HepG2 (cell line): ENCODE data around the gene SPOP. TPM values are rescaled to one million over a fixed set of nuclear protein-coding genes. Genes with fewer than 3 reads are reported as not detected.

Experiments used
- ATAC-seq: fragments of 200-7000 bp; cut with Tn5 transposase; 3 replicates; pipeline ENCODE4 v1.9.1; 2020; ENCODE audit warnings: mild to moderate bottlenecking, moderate library complexity
- BruUV-seq: library from RNA; stranded (reverse); fragments of 400-500 nt; replicated peaks from 2 replicates; lab custom pipeline; 2021; lab: Mats Ljungman, UMichigan
- CTCF ChIA-PET: fragments of 300-600 bp; formaldehyde crosslinking; extraction: SDS; loops from one replicate; lab custom pipeline; 2021; ENCODE audit warnings: low total read pairs, inconsistent platforms, low intra/inter-chr PET ratio; lab: Yijun Ruan, JAX
- POLR2A ChIA-PET: fragments of 350-600 bp; sonication (Branson Sonifier 250); formaldehyde crosslinking; loops from one replicate; lab custom pipeline; 2020; ENCODE audit warnings: antibody characterized with exemption, inconsistent platforms; lab: Yijun Ruan, JAX
- DNase-seq: peaks from one replicate; pipeline ENCODE4 v3.0.0-alpha.2; 2015; ENCODE audit warnings: low spot score
- FAIRE-seq: peaks from 3 replicates; lab custom pipeline; 2011; peaks lifted over from hg19 to GRCh38; lab: Jason Lieb, UNC
- H2AFZ ChIP-seq: one replicate; pipeline ENCODE4 v1.6.1; 2011; ENCODE audit warnings: low read length, inconsistent platforms
- H3K27ac ChIP-seq: fragments of 300-600 bp; 3 replicates; pipeline ENCODE4 v1.8.0; 2011; ENCODE audit warnings: mixed run types, mild to moderate bottlenecking, mixed read lengths, low read length, inconsistent platforms; ENCODE audit not compliant: insufficient read depth; ENCODE audit errors: extremely low read length
- H3K27me3 ChIP-seq, 2 experiments: fragments of 200-600 bp in 1 of 2; 2 replicates in 1 of 2; 3 replicates in 1 of 2; pipeline versions ENCODE4 v1.6.0 to v1.8.0; 2011; ENCODE audit warnings: low read length in 2 of 2, mild to moderate bottlenecking in 2 of 2, moderate library complexity in 2 of 2, inconsistent platforms in 1 of 2; ENCODE audit not compliant: insufficient read depth in 2 of 2, control insufficient read depth in 1 of 2
- H3K36me3 ChIP-seq, 2 experiments: fragments of 200-600 bp in 1 of 2; replicated peaks in 1 of 2; 2 replicates in 1 of 2; 3 replicates in 1 of 2; pipeline versions ENCODE4 v1.5.1 to v1.8.0; 2011; ENCODE audit warnings: low read length in 2 of 2, inconsistent platforms in 1 of 2; ENCODE audit not compliant: insufficient read depth in 2 of 2, control insufficient read depth in 1 of 2
- H3K4me1 ChIP-seq: 2 replicates; pipeline ENCODE4 v1.5.1; 2012; ENCODE audit warnings: low read length, inconsistent platforms; ENCODE audit not compliant: insufficient read depth
- H3K4me2 ChIP-seq: 2 replicates; pipeline ENCODE4 v1.6.0; 2011; ENCODE audit warnings: low read depth, low read length, inconsistent platforms
- H3K4me3 ChIP-seq, 3 experiments: fragments of 200-600 bp in 1 of 3; sonication (generic), shearing (Covaris generic) in 1 of 3; replicated peaks in 1 of 3; 2 replicates each; pipeline ENCODE4 v1.5.1; 2011 to 2016; ENCODE audit warnings: low read length in 3 of 3, inconsistent platforms in 2 of 3, low read depth in 2 of 3, mild to moderate bottlenecking in 2 of 3, control low read depth in 1 of 3, mixed read lengths in 1 of 3; ENCODE audit not compliant: insufficient read depth in 1 of 3
- H3K79me2 ChIP-seq: one replicate; pipeline ENCODE4 v1.6.1; 2011; ENCODE audit warnings: low read length, inconsistent platforms; ENCODE audit not compliant: insufficient read depth
- H3K9ac ChIP-seq: 2 replicates; pipeline ENCODE4 v1.6.0; 2011; ENCODE audit warnings: mild to moderate bottlenecking, low read depth, low read length, inconsistent platforms; ENCODE audit not compliant: insufficient read depth
- H3K9me3 ChIP-seq: 2 replicates; pipeline ENCODE4 v1.5.1; 2012; ENCODE audit warnings: mild to moderate bottlenecking, low read length
- H4K20me1 ChIP-seq: 2 replicates; pipeline ENCODE4 v1.6.0; 2011; ENCODE audit warnings: inconsistent platforms, mild to moderate bottlenecking, low read length, moderate library complexity; ENCODE audit not compliant: insufficient read depth
- ARHGAP35 ChIP-seq: sonication (generic); formaldehyde crosslinking; IDR thresholded peaks from 2 replicates; pipeline ENCODE4 v1.9.0; 2022; ENCODE audit warnings: mild to moderate bottlenecking, inconsistent platforms, moderate library complexity, missing genetic modification reagents, borderline replicate concordance
- ELK4 ChIP-seq: sonication (generic); formaldehyde crosslinking; IDR thresholded peaks from 2 replicates; pipeline ENCODE4 v1.9.0; 2021; ENCODE audit warnings: missing genetic modification reagents, borderline replicate concordance
- FOXP1 ChIP-seq, 2 experiments: fragments of 450-650 bp in 1 of 2; IDR thresholded peaks; 2 replicates each; pipeline ENCODE4 v1.6.1; 2017 to 2018; ENCODE audit warnings: antibody characterized with exemption in 1 of 2
- KLF11 ChIP-seq: IDR thresholded peaks from 2 replicates; pipeline ENCODE4 v1.6.1; 2016; ENCODE audit warnings: missing compliant biosample characterization
- NFIB ChIP-seq: sonication (generic); formaldehyde crosslinking; IDR thresholded peaks from 2 replicates; pipeline ENCODE4 v1.9.0; 2021; ENCODE audit warnings: missing genetic modification reagents, mild to moderate bottlenecking, borderline replicate concordance
- PBX3 ChIP-seq: sonication (generic); formaldehyde crosslinking; IDR thresholded peaks from 2 replicates; pipeline ENCODE4 v1.8.1; 2023; ENCODE audit warnings: missing genetic modification reagents, inconsistent platforms, borderline replicate concordance
- PPARG ChIP-seq: conservative IDR thresholded peaks from 2 replicates; pipeline ENCODE4 v1.6.1; 2016; ENCODE audit warnings: missing biosample characterization, missing genetic modification reagents
- RBAK ChIP-seq: sonication (generic); formaldehyde crosslinking; IDR thresholded peaks from 2 replicates; pipeline ENCODE4 v1.5.1; 2020; ENCODE audit warnings: mild to moderate bottlenecking, missing genetic modification reagents
- RCOR2 ChIP-seq: IDR thresholded peaks from 2 replicates; pipeline ENCODE4 v1.6.1; 2016; ENCODE audit warnings: missing biosample characterization, missing genetic modification reagents
- RFX1 ChIP-seq: fragments of 450-650 bp; IDR thresholded peaks from 2 replicates; pipeline ENCODE4 v1.6.1; 2017
- SIX4 ChIP-seq: sonication (generic); formaldehyde crosslinking; IDR thresholded peaks from 2 replicates; pipeline ENCODE4 v1.4.0; 2020; ENCODE audit warnings: missing genetic modification reagents
- TFDP1 ChIP-seq: IDR thresholded peaks from 2 replicates; pipeline ENCODE4 v1.6.1; 2016; ENCODE audit warnings: missing compliant biosample characterization, missing genetic modification reagents, borderline replicate concordance
- ZMYM4 ChIP-seq: sonication (generic); formaldehyde crosslinking; IDR thresholded peaks from 2 replicates; pipeline ENCODE4 v1.8.1; 2023; ENCODE audit warnings: mild to moderate bottlenecking, missing genetic modification reagents
- ZNF282 ChIP-seq: fragments of 450-650 bp; IDR thresholded peaks from 2 replicates; pipeline ENCODE4 v1.6.1; 2018; ENCODE audit not compliant: partially characterized antibody
- ZNF34 ChIP-seq: sonication (generic); formaldehyde crosslinking; IDR thresholded peaks from 2 replicates; pipeline ENCODE4 v1.4.0; 2020; ENCODE audit warnings: mild to moderate bottlenecking, missing genetic modification reagents, borderline replicate concordance
- ZNF550 ChIP-seq: sonication (generic); formaldehyde crosslinking; IDR thresholded peaks from 2 replicates; pipeline ENCODE4 v1.4.0; 2020; ENCODE audit warnings: mild to moderate bottlenecking, missing genetic modification reagents, borderline replicate concordance
- ZNF691 ChIP-seq: sonication (generic); formaldehyde crosslinking; IDR thresholded peaks from 2 replicates; pipeline ENCODE4 v1.4.0; 2020; ENCODE audit warnings: missing genetic modification reagents, low read depth, mild to moderate bottlenecking, borderline replicate concordance
- ZNF781 ChIP-seq: sonication (generic); formaldehyde crosslinking; IDR thresholded peaks from 2 replicates; pipeline ENCODE4 v1.5.1; 2020; ENCODE audit warnings: borderline replicate concordance, mild to moderate bottlenecking, missing genetic modification reagents; ENCODE audit errors: not compliant biosample characterization
- WGBS: methylation state at CpG from one replicate; pipeline ENCODE4 v1.1.6; 2017; ENCODE audit warnings: low lambda C conversion rate; 5-methylcytosine and 5-hydroxymethylcytosine counted together
- in situ Hi-C: cut with HindIII; loops from 2 replicates; pipeline ENCODE4 v1.10.0; 2017; ENCODE audit warnings: low pct_unique_long_range_greater_than_20kb; ENCODE audit not compliant: extremely low pct_ligation_motif_present
- intact Hi-C: fragments of 100-400 bp; cut with micrococcal nuclease; formaldehyde crosslinking; loops from one replicate; pipeline ENCODE4 v1.10.0; 2022; ENCODE audit not compliant: unreplicated experiment
- polyA plus RNA-seq, 8 experiments: library from polyadenylated mRNA; depleted of rRNA in 3 of 8; stranded (reverse) in 7 of 8; unstranded in 1 of 8; fragments of >200 nt; fragmentation: Illumina TruSeq in 4 of 8; extraction: Trizol in 4 of 8; gene quantifications; 2 replicates each; pipeline versions ENCODE4 v1.2.1 to v1.2.3, GENCODE V29; 2011 to 2016; ENCODE audit warnings: low read depth in 4 of 8, missing spikeins in 1 of 8, mixed read lengths in 1 of 8; ENCODE audit not compliant: insufficient read depth in 1 of 8
- total RNA-seq, 5 experiments: library from RNA; depleted of rRNA; stranded (reverse); fragments of >200 nt; fragmentation: Illumina TruSeq; extraction: Trizol; gene quantifications; 2 replicates each; pipeline ENCODE4 v1.2.3, GENCODE V29; 2016; ENCODE audit warnings: low read depth in 1 of 5

The SPOP gene
- total and polyA plus RNA-seq, 2 of the 13 experiments (the other 11 are each of a cell fraction or from before 2014, with no cell fraction given): 52.8 to 60.8 TPM

GRCh38 chr17:49610883-49611584 is 66.9 kb downstream of the SPOP start (continued):
- TF ChIP-seq ZNF34 (CRISPR knock-in tag) (no peak), NFIB (CRISPR knock-in tag) (no peak), ELK4 (no peak), FOXP1 (IDR thresholded peaks at IDR 0.05) (no peak), FOXP1 (CRISPR knock-in tag; IDR thresholded peaks at IDR 0.05) (0 out of 2 replicates have a peak, but pooled peaks have one; percentile 27)

GRCh38 chr17:49604314-49604869 is 73.5 kb downstream of the SPOP start:
- ChIA-PET POLR2A (no interaction called here), CTCF (no interaction called here)
- Histone ChIP-seq H2AFZ (no peak overlapping the region), H3K79me2 (no peaks in the 10 kb centered on the region), H3K9ac (no peak overlapping the region)
- intact Hi-C loops: no loop called here
- WGBS: 97% methylated on average over 7 of the region's 7 CpGs
- no peak for TF ChIP-seq PPARG (CRISPR knock-in tag)
- TF ChIP-seq ZNF282: no peak
- TF ChIP-seq TFDP1 (CRISPR knock-in tag): no peak
- TF ChIP-seq ZNF550 (CRISPR knock-in tag): no peak
- TF ChIP-seq RBAK: no peak
- no peak for TF ChIP-seq ZNF691
- no peak for TF ChIP-seq ARHGAP35
- TF ChIP-seq KLF11 (CRISPR knock-in tag): no peak
- no peak for TF ChIP-seq RFX1
- TF ChIP-seq SIX4 (CRISPR knock-in tag): no peak
- TF ChIP-seq PBX3 (CRISPR knock-in tag): no peak
- TF ChIP-seq ZNF781 (CRISPR knock-in tag): no peak
- TF ChIP-seq RCOR2 (CRISPR knock-in tag): no peak
- no peak for TF ChIP-seq ZMYM4 (CRISPR knock-in tag)
- TF ChIP-seq, all 625 proteins: peak for 0
- Histone ChIP-seq H3K4me3 (no peak overlapping the region), H3K27ac (no peak overlapping the region), H3K27me3 (no peaks in the 10 kb centered on the region), H3K4me1 (no peaks in the 10 kb centered on the region), H3K9me3 (no peaks in the 10 kb centered on the region), H4K20me1 (no peaks in the 10 kb centered on the region), H3K36me3 (peaks cover 26 to 76% of the 10 kb centered on the region in 2 experiments), H3K4me2 (no peak overlapping the region)
- no TSS peak for BruUV-seq
- FAIRE-seq (no peak), ATAC-seq (no peak), DNase-seq (no peak)
- in situ Hi-C loops: no loop called here
